Hematopoietic multipotent progenitor cell treated with erythropoietin and hydrocortisone succinate and interleukin-3 and kit ligand, for 4 days (in vitro differentiated cells): ENCODE results near the gene SLC9A1.
A peak's percentile ranks its signal among the peaks of the same experiment; 100 is the strongest.

Experiments used
- DNase-seq: peaks from one replicate; pipeline ENCODE4 v3.0.0-alpha.2; 2015

Gene SLC9A1

DNA sequence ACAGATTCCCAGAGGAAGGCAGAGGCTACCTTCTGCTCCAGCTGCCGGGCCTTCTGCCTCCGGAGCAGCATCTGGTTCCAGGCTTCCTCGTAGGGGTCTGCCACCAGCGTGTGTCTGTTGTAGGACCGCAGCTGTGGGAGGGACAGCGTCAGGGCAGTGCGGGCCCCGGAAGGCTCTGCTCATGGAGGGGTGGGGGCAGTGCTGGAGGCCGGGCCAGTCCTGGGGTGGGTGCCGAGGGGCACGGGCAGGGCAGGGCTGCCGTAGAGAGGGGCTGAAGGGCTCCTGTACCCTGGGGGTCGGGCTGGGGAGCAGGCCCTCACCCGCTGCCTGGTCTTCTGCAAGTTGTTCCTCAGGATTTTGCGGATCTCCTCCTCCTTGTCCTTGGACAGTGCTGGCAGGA, 53.2 kb downstream of the SLC9A1 start:
- no peak for DNase-seq

DNA sequence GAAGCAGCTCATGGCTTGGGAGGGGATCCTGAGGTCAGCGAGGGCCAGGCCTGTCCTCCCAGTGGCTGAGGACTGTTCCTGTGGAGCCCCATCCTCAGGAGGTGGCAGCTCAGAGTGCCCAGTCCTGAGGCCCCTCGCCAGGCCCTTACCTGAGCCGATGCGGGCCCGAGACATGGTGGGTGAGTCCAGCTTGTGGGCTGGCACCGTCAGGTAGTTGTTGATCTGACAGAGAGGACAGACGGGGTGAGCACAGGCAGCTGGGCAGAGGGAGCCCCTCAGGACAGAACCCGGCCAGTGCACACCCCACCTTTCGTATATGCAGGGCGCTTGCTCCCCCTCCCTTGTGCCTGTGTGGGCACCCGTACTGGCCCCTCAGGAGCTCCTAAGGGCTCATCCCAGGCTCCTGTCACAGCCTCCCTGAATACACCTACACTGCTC, 53.9 kb downstream of the SLC9A1 start:
- no peak for DNase-seq

DNA sequence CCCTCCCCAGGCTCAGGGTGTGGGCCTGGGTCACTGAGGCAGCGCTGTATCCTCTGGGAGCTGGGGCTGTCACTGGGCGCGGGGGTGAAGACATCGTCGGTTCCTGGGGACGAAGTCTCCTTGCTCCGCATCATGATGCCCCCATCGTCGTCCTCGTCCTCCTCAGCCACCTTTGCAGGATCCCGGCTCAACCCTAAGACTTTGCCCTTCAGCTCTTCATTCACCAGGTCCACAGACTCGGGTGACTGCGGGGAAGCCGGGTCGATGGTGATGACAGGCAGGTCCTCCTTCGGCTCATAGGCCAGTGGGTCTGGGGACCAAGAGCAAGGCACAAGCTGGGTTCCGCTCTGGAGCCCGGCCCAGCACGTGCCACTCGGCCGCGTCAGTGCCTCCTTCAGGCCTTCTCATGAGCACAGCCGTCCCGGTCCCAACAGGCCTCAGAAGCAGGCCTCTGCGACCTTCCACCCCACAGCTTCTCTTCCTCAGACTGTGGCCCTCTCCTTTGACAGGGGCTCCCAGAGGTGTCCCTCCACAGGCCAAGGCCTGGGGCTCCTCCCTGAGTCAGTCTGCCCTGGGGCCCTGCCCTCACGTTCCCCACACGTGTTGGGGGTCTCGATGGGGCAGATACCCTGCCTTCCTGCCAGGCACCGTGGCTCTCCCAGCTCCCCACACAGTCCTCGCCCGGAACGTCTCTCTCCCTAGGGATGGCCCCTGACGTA, 54.4 kb downstream of the SLC9A1 start:
- no peak for DNase-seq

DNA sequence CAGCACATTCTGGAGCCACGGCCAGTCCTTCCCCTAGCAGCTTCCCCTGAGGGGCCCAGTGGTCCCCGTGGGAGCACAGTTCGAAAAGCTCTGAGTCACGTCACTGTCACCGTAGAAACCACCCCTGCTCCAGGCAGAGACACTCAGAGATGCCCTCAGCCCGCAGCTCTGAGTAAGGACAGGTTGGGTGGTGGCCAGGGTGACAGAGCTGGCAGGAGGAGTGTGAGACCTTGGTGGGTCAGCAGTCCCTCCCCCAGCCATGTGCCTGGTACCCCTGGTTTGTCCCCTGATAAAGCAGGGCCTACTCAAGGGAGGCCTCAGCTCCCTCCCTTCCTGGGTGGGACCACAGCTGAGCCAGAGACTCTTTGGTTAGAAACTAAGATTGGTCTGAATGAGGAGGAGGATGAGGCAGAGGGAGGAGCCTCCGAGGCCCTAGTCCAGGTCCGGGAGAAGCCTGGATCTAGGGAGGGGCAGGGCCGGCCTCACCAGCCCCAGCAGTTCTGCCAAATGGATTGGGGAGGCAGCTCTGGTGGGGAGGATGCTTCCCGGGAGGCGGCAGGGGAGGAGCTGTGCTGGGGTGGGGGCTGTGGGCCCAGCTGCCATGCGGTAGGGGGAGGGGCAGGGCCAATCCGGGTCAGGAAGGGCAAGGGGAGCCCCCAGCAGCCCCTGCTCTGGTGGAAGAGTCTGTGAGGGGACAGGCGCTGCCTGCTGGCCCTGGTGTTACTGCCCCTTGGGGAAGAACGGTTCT, 55.2 kb downstream of the SLC9A1 start:
- peak; percentile 75 for DNase-seq

DNA sequence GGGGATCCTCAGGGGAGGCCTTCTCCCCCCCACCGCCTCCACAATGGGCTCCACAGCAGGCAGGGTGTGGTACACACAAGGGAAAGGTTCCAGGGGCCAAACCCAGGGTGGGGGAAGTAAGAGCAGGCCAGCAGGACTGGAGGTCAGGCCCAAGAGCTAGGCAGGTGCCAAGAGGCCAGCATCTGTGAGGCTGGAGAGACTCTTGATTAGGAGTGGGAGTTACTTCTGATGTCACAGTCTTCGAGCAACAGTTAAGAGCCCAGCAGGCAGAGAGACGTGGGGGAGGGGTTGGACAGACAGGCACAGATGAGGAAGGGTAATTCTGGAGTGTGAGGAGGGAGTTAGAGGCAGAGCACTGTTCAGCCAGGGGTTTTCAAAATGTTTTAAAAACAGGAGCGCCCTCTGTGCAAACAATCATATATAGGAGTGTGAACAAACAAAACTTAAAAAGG, 55.8 kb downstream of the SLC9A1 start:
- DNase-seq: peak; percentile 82

DNA sequence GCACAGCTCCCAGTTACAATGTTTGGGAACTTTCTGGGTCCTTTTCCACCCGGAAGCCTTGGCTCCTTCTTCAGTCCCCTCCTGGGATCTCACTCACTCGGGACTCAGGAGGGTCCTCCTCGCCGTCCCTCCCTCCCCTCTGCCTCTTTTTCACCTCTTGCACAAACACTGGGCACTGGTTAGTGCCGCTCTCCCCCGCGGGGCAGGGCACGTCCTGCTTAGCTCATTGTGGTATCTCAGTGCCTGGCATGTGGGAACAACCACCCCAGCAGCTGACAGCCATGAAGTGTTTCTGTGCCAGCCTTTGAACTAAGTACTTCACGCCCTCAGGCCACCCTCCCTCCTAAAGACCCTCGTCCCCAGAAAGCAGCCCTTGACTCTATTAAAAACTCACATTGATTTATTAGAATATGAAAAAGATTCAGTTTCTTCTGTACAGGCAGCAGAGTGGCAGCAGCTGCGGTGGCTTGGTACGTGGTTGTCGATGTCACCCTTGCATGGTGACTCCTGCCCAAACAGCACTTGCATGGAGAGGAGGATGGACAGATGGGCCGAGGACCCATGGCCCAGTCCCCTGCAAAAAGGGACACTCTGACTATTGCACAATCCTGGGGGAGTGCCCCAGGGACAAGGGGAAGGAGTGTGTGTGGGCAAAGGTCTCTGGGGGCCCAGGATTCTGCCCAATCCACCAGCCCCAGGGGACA, 56.3 kb downstream of the SLC9A1 start:
- DNase-seq: peak; percentile 59

DNA sequence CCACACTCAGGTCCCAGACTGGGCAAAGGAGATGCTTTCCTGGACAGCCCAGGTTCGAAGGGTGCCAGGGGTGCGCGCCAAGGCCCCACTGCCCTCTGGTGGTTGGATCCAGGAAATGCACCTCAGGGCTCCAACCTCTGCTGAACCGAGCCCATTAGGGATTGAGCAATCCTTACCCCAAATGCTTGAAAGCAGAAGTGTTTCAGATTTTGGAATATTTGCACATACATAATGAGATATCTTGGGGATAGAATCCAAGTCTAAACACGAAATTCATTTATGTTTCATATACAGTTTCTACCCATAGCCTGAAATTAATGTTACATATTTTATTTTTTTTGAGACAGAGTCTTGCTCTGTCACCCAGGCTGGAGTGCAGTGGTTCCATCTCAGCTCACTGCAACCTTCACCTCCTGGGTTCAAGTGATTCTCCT, 57.4 kb downstream of the SLC9A1 start:
- peak; percentile 91 for DNase-seq

DNA sequence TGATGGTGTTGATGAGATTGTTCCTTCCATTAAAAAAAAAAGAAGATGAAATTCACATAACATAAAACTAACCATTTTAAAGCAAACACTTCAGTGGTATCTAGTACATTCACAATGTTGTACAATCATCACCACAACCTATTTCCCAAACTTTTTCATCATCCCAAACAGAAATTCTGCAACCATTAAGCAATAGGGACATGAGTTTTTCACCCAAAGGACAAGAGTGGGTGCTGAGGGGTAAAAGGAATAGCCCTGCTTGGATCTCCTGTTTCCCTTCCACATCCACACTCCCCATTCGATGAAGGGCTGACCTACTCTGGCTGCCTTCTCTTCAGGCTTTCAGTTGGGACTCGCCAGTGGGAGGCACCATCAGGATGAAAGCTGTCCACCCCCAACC, 59.3 kb downstream of the SLC9A1 start:
- DNase-seq: no peak

DNA sequence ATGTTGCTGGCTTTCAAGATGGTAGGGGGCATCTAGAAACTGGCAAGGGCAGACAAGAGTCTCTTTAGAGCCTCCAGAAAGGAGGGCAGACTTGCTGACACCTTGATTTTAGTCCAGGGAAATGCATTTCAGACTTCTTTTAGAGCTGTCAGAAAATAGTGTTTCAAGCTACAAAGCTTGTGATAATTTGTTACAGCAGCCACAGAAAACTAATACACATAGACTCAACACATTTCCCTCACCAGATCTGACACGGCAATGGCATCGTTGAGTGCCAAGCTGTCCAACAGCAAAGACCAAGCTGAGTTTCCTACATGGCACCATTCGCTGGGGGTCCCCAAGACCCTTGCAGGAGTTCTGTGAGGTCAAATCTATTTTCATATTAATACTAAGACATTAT, 62.0 kb downstream of the SLC9A1 start:
- DNase-seq: no peak

DNA sequence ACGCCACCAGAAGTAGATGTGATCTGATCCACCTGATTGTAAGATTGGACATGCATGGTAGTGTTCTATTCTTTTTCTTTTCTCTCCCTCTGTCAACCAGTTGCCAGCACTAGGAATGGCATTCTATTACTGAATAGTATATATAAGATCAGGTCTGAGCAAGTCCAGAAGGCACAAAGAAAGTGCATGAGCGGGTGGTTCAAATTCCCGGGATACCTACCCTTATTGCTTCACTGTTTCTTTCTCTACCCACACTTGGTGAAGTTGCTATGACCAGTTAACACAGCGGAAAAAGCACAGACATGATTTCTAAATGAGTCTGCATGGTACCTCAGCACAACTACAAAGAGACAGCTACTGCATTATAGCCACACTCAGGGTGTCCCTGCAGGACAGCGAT, 64.0 kb downstream of the SLC9A1 start:
- no peak for DNase-seq

DNA sequence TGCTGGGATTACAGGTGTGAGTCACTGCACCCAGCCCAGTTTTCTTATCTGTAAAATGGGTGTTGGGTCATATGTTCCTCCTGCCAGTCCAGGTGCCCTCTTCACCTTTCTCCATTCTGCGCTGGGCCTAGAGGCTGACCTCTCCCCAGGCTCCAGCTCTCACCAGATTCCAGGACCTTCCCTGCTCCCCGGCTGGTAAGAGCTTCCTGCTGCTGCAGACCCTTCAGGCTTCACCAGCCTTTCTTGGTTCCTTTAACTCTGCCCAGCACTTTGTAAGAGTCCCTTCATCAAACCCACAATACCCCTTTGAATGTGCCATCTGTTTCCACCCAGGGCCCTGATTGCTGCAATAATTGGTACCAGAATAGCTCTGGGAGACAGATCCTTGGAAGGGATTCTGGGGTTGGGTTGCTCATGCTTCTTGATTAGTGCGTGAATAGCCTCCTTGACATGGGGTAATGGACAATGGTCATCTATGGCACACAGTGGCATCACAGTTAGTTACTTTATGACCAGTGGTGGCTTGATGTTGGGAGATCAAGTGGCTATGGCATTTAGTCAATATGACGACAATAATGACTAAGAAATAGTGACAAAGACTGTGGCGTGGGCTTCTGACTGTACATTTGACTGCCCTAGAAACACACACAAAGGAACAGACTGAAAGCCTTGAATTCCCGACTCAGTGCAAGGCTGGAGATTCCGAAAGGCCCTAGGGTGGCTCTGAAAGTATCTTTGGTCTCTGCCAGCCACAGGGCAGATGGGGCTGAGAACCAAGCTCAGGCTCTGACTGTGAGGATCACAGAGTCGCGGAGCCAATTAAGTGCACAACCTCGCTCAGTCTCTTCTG, 67.3 kb downstream of the SLC9A1 start:
- DNase-seq: no peak

DNA sequence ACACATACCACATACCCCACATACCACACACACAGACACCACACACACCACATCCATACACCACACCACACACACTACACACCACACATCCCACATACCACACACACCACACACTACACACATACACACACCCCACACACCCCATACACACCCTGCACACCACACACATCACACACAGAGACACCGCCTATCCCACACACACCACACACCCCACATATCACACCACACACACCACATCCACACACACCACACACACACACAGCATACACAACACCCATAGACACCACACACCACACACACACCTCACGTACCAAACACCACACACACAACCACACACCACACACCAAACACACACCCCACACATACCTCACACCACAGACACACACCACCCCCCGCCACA, 68.3 kb downstream of the SLC9A1 start:
- no peak for DNase-seq

DNA sequence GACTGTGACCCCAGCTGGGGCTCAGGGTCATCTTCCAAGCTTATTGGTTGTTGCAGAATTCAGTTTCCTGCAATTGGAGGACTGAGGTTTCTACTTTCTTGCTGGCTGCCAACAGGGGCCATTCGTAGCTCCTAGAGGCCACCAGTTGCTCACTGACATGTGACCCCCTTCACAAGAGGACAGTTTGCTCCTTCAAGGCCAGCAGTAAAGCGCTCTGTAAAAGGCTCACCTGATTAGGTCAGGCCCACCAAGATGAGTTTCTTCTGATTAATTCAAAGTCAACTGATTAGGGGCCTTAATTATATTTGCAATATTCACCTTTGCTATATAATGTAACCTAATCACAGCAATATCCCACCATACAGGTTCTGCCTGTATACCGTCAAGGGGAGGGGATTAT, 68.9 kb downstream of the SLC9A1 start:
- no peak for DNase-seq

DNA sequence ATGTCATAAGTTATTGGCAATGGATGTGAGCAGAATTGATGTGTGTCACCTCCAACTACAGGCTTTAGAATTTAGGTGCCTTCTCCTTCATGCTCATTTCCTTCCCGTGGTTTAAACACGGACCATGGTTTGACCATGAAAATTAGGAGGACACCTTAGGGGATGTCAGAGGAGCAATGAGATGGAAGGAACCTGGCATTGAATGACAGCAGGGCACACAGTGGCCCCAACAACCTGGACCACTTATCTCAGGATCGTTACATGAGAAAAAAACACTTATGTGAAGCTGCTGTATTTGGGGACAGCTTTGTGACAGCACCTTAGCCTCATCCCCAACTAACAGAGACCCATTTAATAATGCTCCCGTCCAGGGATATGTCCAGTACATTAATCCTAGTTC, 70.8 kb downstream of the SLC9A1 start:
- no peak for DNase-seq

DNA sequence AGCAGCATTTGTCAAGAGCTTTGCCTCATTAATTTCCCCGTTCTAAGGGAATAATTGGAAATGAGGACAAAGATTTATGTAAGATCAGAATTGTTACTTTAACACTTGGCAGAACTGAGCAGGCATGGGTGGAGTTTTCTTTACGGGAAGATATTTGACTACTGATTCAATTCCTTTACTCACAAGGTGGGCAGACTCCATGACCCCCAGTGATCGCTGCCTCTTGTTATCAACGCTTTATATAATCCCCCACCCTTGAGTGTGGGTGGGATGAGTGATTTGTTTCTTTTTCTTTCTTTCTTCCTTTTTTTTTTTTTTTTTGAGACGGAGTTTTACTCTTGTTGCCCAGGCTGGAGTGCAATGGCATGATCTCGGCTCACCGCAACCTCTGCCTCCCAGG, 77.0 kb downstream of the SLC9A1 start:
- DNase-seq: no peak

DNA sequence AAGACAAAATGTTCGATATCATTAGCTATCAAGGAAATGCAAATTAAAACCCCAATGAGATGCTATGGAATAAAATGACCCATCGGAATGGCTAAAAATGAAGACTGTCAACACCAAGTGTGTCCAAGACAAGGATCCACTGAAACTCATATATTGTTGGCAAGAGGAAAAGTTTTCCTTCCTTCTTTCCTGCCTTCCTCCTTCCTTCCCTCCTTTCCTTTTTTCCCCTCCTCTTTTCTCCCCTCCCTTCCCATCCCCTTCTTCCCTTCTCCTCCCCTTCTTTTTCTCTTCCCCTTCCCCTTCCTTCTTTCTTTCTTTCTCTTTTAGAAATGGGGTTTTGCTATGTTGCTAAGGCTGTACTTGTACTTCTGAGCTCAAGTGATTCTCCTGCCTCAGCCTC, 78.1 kb downstream of the SLC9A1 start:
- no peak for DNase-seq

DNA sequence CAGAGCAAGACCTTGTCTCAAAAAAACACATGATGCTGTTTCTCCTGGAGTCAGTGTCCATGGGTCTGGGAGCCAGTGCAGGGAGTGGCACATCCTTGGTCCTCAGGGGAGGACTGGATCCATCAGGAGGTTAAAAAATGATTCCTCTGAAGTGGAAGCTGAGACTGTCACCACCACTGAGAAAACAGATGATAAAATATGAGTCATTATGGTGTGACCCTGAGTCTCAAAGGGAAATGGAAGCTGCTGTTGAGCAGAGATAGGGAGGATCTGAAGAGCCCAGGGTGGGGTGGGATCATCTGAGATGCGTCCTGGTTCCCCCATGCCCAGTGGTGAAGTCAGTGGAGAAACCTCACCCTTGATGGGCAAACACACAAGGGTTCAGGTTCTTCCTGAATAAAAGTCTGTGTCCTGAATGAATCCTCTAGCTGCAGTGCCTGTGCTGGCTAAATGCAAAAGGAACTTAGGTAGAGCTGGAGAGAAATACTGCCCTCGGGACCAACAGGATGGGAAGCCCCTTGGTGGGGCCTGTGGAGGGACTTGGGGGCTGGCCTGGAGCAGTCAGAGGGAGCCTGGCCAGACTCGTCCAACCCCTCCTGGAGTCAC, 80.6 kb downstream of the SLC9A1 start:
- peak; percentile 98 for DNase-seq

DNA sequence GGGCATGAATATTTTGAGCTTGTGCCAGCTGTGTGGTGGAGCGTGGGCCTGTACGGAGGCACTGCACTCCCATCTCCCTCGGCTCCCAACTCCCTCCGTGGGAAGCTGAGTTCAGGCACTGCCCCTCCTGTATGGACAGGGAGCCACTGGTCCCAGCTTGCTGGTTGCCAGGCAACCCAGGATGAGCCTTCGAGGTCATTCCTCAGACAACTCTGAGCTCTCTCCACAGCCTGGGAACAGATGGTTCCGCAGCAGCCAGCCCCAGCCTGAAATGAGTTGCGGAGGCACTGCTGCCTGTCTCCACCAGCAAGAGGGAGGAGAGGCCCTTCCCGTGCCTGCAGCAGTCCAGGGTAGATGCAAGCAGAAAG, 83.9 kb downstream of the SLC9A1 start:
- DNase-seq: no peak

DNA sequence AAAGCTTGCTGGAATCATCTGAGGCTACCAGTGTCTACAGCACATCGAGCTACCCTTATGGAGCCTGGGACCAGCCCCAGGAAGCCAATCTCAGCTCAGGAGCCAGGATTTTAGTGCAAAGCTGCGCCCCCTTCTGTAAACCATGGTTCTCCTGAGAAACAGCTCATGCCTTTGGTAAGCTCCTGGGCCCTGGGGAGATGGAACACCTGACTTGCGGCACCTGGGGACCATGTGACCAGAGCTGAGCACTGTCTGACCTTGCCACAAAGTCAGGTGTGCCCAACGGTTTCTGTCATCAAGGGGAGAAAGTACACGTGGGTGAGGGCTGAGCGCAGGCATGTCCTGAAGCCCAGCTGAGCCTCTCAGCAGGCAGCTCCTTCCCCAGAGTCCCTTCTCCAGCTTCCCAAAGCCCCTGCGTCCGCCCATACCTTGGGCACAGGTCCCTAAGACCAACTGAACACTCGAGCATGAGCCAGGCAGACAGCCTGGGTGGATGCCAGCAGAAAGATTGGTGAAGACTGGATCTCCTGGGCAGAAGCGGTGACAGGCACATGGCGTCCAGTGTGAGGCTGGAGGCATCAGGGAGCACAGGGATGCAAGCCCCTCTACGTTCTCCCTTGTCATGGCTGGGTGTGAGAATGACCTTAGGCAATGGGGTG, 84.4 kb downstream of the SLC9A1 start:
- no peak for DNase-seq

DNA sequence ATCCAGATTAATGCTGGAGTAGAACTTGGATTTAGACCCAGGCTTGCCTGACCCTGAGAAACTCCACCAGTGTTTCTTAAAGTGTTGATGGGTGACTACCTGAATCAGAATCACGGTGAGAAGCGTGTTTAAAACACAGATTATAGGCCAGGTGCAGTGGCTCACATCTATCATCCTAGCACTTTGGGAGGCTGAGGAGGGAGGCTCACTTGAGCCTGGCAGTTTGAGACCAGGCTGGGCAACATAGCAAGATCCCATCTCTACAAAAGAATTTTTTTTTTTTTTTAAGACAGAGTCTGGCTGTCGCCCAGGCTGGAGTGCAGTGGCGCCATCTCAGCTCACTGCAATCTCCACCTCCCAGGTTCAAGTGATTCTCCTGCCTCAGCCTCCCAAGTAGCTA, 86.0 kb downstream of the SLC9A1 start:
- no peak for DNase-seq

DNA sequence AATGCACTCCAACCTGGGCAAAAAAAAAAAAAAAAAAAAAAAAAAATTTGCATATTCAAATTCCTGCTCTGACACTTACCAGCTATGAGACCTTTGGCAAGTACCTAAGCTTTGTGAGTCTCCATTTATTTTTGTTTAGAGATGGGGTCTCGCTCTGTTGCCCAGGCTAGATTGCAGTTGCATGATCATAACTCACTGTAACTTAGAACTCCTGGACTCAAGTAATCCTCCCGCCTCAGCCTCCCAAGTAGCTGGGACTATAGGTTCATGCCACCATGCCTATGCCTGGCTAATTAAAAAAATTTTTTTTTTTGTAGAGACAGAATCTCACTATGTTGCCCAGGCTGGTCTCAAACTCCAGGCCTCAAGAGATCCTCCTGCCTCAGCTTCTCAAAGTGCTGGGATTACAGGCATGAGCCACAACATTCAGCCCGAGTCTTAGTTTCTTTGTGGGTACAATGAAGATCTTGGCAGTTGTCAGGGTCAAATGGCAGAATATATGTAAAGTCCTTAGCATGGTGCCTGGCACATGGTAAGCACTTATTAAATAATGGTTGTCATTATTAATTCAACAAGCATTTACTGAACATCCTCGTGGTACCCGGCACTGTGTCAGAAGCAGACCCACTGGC, 88.8 kb downstream of the SLC9A1 start:
- no peak for DNase-seq

DNA sequence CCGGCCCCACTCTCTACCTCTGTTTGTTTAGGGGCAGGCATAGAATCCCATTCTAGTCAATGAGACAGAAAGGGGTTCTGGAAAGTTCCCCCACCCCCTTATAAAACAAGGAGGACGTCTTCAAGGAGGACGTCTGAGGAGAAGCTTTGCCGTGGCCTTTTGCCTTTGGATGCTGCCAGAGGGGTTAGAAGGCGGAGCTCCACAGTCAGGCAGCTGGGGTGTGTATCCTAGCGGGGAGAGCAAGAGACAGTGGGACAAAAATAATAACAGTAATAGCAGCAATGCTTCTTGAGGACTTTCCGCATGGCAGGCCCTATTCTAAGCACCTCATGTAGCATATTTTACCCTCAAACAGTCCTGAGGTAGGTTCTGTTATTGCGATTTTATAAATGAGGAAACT, 94.0 kb downstream of the SLC9A1 start:
- DNase-seq: no peak
